CD4-positive, alpha-beta T cell (primary cell): ENCODE measurements around the gene PCBP4. TPM values are rescaled to one million over a fixed set of nuclear protein-coding genes. Genes with fewer than 3 reads are reported as not detected.

Experiments used
- ATAC-seq: fragments of 200-7000 bp; cut with Tn5 transposase; one replicate; pipeline ENCODE4 v1.10.0; 2022; ENCODE audit warnings: mild to moderate bottlenecking; ENCODE audit not compliant: poor library complexity
- CTCF ChIA-PET: fragments of 350-600 bp; sonication (Branson Sonifier 250); formaldehyde crosslinking; loops from one replicate; lab custom pipeline; 2021; ENCODE audit warnings: antibody characterized with exemption, inconsistent platforms; lab: Charles Lee
- POLR2A ChIA-PET: fragments of 350-600 bp; sonication (Branson Sonifier 250); formaldehyde crosslinking; loops from one replicate; lab custom pipeline; 2021; ENCODE audit warnings: antibody characterized with exemption, inconsistent platforms; lab: Charles Lee
- DNase-seq, 14 experiments: peaks; one replicate each; pipeline ENCODE4 v3.0.0-alpha.2; 2013 to 2020; ENCODE audit warnings: mixed read lengths in 2 of 14
- H3K27ac ChIP-seq, 2 donors: one replicate each; pipeline versions ENCODE4 v1.5.1 to v1.7.0; 2013; ENCODE audit warnings: low read length in 2 of 2, low read depth in 1 of 2, mild to moderate bottlenecking in 1 of 2
- H3K27me3 ChIP-seq, 2 experiments: 1 replicate in 1 of 2; 2 replicates in 1 of 2; pipeline versions ENCODE4 v1.6.1 to v1.7.0; 2013; ENCODE audit warnings: low read length in 2 of 2, control low read depth in 1 of 2, mild to moderate bottlenecking in 1 of 2, moderate library complexity in 1 of 2; ENCODE audit not compliant: insufficient read depth in 2 of 2, control insufficient read depth in 1 of 2
- H3K36me3 ChIP-seq: one replicate; pipeline ENCODE4 v1.6.1; 2013; ENCODE audit warnings: low read length, control low read depth; ENCODE audit not compliant: insufficient read depth
- H3K4me1 ChIP-seq: one replicate; pipeline ENCODE4 v1.6.1; 2013; ENCODE audit warnings: low read length, control low read depth; ENCODE audit not compliant: insufficient read depth
- H3K4me3 ChIP-seq: one replicate; pipeline ENCODE4 v1.5.1; 2013; ENCODE audit warnings: mild to moderate bottlenecking, low read length, moderate library complexity
- H3K9me3 ChIP-seq, 2 experiments: 1 replicate in 1 of 2; 2 replicates in 1 of 2; pipeline versions ENCODE4 v1.6.1 to v1.7.0; 2013; ENCODE audit warnings: low read length in 2 of 2, mild to moderate bottlenecking in 2 of 2, control low read depth in 1 of 2, moderate library complexity in 1 of 2; ENCODE audit not compliant: control insufficient read depth in 1 of 2, insufficient read depth in 1 of 2
- H3K27ac Mint-ChIP-seq: one replicate; pipeline ENCODE4 v1.8.0; 2020; ENCODE audit warnings: mixed read lengths
- H3K27me3 Mint-ChIP-seq: one replicate; pipeline ENCODE4 v1.8.0; 2021; ENCODE audit warnings: mixed read lengths
- H3K36me3 Mint-ChIP-seq: one replicate; pipeline ENCODE4 v1.8.0; 2021; ENCODE audit warnings: low read depth, mixed read lengths
- H3K4me1 Mint-ChIP-seq: one replicate; pipeline ENCODE4 v1.8.0; 2021; ENCODE audit warnings: low read depth, mixed read lengths
- H3K4me3 Mint-ChIP-seq: one replicate; pipeline ENCODE4 v1.8.0; 2020; ENCODE audit warnings: mild to moderate bottlenecking, mixed read lengths
- H3K9me3 Mint-ChIP-seq: one replicate; pipeline ENCODE4 v1.8.0; 2020; ENCODE audit warnings: mixed read lengths
- CTCF ChIP-seq: fragments of 200-600 bp; IDR thresholded peaks from one replicate; pipeline ENCODE4 v1.8.0; 2022; ENCODE audit warnings: antibody characterized with exemption, mild to moderate bottlenecking
- intact Hi-C, 2 experiments: fragments of 100-400 bp; cut with DNase I in 1 of 2; cut with micrococcal nuclease in 1 of 2; formaldehyde crosslinking; loops; one replicate each; pipeline versions ENCODE4 v1.15.1 to v1.9.0; 2023 to 2025; cut with DNase I, micrococcal nuclease
- total RNA-seq, 174 experiments: library from RNA in 2 of 174; stranded (reverse) in 2 of 174; gene quantifications; one replicate each; pipeline ENCODE4 v1.2.3 and lab custom pipeline; 2021 to 2026

PCBP4 gene
- total RNA-seq, 2 experiments from 2014 or later, result 14.7 to 16.8 TPM

- Histone ChIP-seq H3K27me3 (no peaks in the 10 kb centered on the region), H3K4me3 (no peak overlapping the region), H3K4me1 (no peaks in the 10 kb centered on the region), H3K36me3 (no peaks in the 10 kb centered on the region), H3K27ac (no peak overlapping the region), H3K9me3 (no peaks in the 10 kb centered on the region)
- Mint-ChIP-seq H3K4me1 (no peaks in the 10 kb centered on the region), H3K9me3 (no peaks in the 10 kb centered on the region), H3K36me3 (no peaks in the 10 kb centered on the region), H3K27me3 (no peaks in the 10 kb centered on the region), H3K27ac (no peak overlapping the region), H3K4me3 (no peak overlapping the region)
- intact Hi-C loops, result no loop called here
- DNase-seq (no peak), ATAC-seq (no peak)
- no peak for TF ChIP-seq CTCF
- POLR2A ChIA-PET, result no interaction called here
- CTCF ChIA-PET, result no interaction called here
Measured at GRCh38 chr3:52013802-52014598, 46.7 kb upstream of the PCBP4 start.

- no peaks in the 10 kb centered on the region for H3K4me1 ChIP-seq
- ChIA-PET POLR2A (no interaction called here), CTCF (interaction anchor here (2.3 kb wide), 1 partner anchor 11 kb away, joined by 7 read pairs; no protein-coding TSS in a partner anchor)
- H3K27me3 ChIP-seq, result no peaks in the 10 kb centered on the region
- Mint-ChIP-seq H3K27me3 (no peaks in the 10 kb centered on the region), H3K36me3 (no peaks in the 10 kb centered on the region), H3K27ac (no peak overlapping the region), H3K9me3 (no peaks in the 10 kb centered on the region), H3K4me1 (no peaks in the 10 kb centered on the region), H3K4me3 (no peak overlapping the region)
- H3K9me3 ChIP-seq, result no peaks in the 10 kb centered on the region
- H3K36me3 ChIP-seq, result no peaks in the 10 kb centered on the region
- no peak for DNase-seq
- no peak for ATAC-seq
- intact Hi-C loops, result no loop called here
- no peak overlapping the region for H3K4me3 ChIP-seq
- H3K27ac ChIP-seq, result no peak overlapping the region
- no peak for TF ChIP-seq CTCF
Measured at GRCh38 chr3:52012699-52013098, 45.4 kb upstream of the PCBP4 start.

GRCh38 chr3:52010431-52010830 is 43.2 kb upstream of the PCBP4 start:
- H3K9me3 Mint-ChIP-seq, result no peaks in the 10 kb centered on the region

More at GRCh38 chr3:52010431-52010830, 43.2 kb upstream of the PCBP4 start:
- no peak for ATAC-seq
- no peaks in the 10 kb centered on the region for H3K27me3 Mint-ChIP-seq
- H3K27ac Mint-ChIP-seq, result no peak overlapping the region
- ChIA-PET POLR2A (no interaction called here), CTCF (interaction anchor here (0.8 kb wide), 1 partner anchor 113 kb away, joined by 3 read pairs; no protein-coding TSS in a partner anchor)
- Histone ChIP-seq H3K9me3 (no peaks in the 10 kb centered on the region), H3K27me3 (no peaks in the 10 kb centered on the region), H3K36me3 (no peaks in the 10 kb centered on the region), H3K27ac (no peak overlapping the region), H3K4me3 (no peak overlapping the region), H3K4me1 (peaks cover 13% of the 10 kb centered on the region)
- intact Hi-C loops, result no loop called here
- DNase-seq, result no peak
- H3K4me1 Mint-ChIP-seq, result peaks cover 9% of the 10 kb centered on the region
- H3K4me3 Mint-ChIP-seq, result no peak overlapping the region
- H3K36me3 Mint-ChIP-seq, result no peaks in the 10 kb centered on the region
- TF ChIP-seq CTCF, result no peak
